Activated CD8-positive, alpha-beta T cell treated with anti-CD3 and anti-CD28 coated beads, Interleukin-2, amount 10 ng/mL, durations not matched to agents 7 days and 5 days (primary cell): ENCODE results near the gene LOXL3. TPM values are rescaled to one million over a fixed set of nuclear protein-coding genes. Genes with fewer than 3 reads are reported as not detected.

Source experiments
- ATAC-seq: fragments of 150-1000 bp; cut with Tn5 transposase; one replicate; pipeline ENCODE4 v1.10.0; 2021; ENCODE audit warnings: moderate library complexity
- CTCF ChIA-PET: fragments of 350-600 bp; sonication (Branson Sonifier 250); formaldehyde crosslinking; loops from one replicate; lab custom pipeline; 2021; ENCODE audit warnings: antibody characterized with exemption; lab: Charles Lee
- POLR2A ChIA-PET: fragments of 350-600 bp; sonication (Branson Sonifier 250); formaldehyde crosslinking; loops from one replicate; lab custom pipeline; 2021; ENCODE audit warnings: antibody characterized with exemption; lab: Charles Lee
- DNase-seq: peaks from one replicate; pipeline ENCODE4 v3.0.0-alpha.2; 2020
- H3K27ac Mint-ChIP-seq: one replicate; pipeline ENCODE4 v1.8.0; 2021; ENCODE audit warnings: mild to moderate bottlenecking, mixed read lengths
- H3K27me3 Mint-ChIP-seq: one replicate; pipeline ENCODE4 v1.8.0; 2021; ENCODE audit warnings: low read depth, mixed read lengths
- H3K36me3 Mint-ChIP-seq: one replicate; pipeline ENCODE4 v1.8.0; 2021; ENCODE audit warnings: low read depth, mixed read lengths
- H3K4me1 Mint-ChIP-seq: one replicate; pipeline ENCODE4 v1.8.0; 2021; ENCODE audit warnings: low read depth, mixed read lengths
- H3K4me3 Mint-ChIP-seq: one replicate; pipeline ENCODE4 v1.8.0; 2021; ENCODE audit warnings: mild to moderate bottlenecking, mixed read lengths
- H3K9me3 Mint-ChIP-seq: one replicate; pipeline ENCODE4 v1.8.0; 2022; ENCODE audit warnings: mixed read lengths; ENCODE audit not compliant: insufficient read depth
- total RNA-seq, 2 experiments: library from RNA; stranded (reverse); gene quantifications; one replicate each; pipeline ENCODE4 v1.2.3, GENCODE V29; 2021

Gene LOXL3
- total RNA-seq, 2 experiments from 2014 or later: 0.21 to 0.23 TPM

- peak overlapping the region; percentile 80 for H3K4me3 Mint-ChIP-seq
- ATAC-seq (peak; percentile 37), DNase-seq (peak; percentile 49)
- H3K9me3 Mint-ChIP-seq: no peaks in the 10 kb centered on the region
- POLR2A ChIA-PET: interaction anchor here (1.0 to 1.5 kb wide), 7 partner anchors 10 to 77 kb away, joined by 4 to 6 read pairs (median 4); partner anchors contain the start of genes AUP1, CCDC142, HTRA2 and MRPL53
- peaks cover 45% of the 10 kb centered on the region for H3K4me1 Mint-ChIP-seq
- peak overlapping the region; percentile 83 for H3K27ac Mint-ChIP-seq
- H3K36me3 Mint-ChIP-seq: peaks cover 21% of the 10 kb centered on the region
- peaks cover 41% of the 10 kb centered on the region for H3K27me3 Mint-ChIP-seq
- CTCF ChIA-PET: interaction anchor here (0.7 to 6.4 kb wide), 8 partner anchors 9 to 88 kb away, joined by 3 to 28 read pairs (median 4); partner anchors contain the start of genes AUP1, CCDC142, PCGF1 and TTC31
These were observed 55.1 kb downstream of the LOXL3 start for GRCh38 chr2:74498500-74499266.

GRCh38 chr2:74497777-74498499, 55.8 kb downstream of the LOXL3 start:
- CTCF ChIA-PET: interaction anchor here (0.7 to 6.4 kb wide), 4 partner anchors 9 to 88 kb away, joined by 3 to 28 read pairs (median 12); partner anchors contain the start of genes CCDC142, PCGF1 and TTC31
- peaks cover 23% of the 10 kb centered on the region for H3K36me3 Mint-ChIP-seq
- peak overlapping the region; percentile 83 for H3K27ac Mint-ChIP-seq
- H3K4me1 Mint-ChIP-seq: peaks cover 38% of the 10 kb centered on the region
- H3K27me3 Mint-ChIP-seq: peaks cover 41% of the 10 kb centered on the region
- H3K4me3 Mint-ChIP-seq: peak overlapping the region; percentile 80
- POLR2A ChIA-PET: interaction anchor here (0.9 to 1.5 kb wide), 7 partner anchors 9 to 78 kb away, joined by 4 to 6 read pairs (median 4); partner anchors contain the start of genes CCDC142, MRPL53 and TTC31
- DNase-seq (no peak), ATAC-seq (peak; percentile 50)
- no peaks in the 10 kb centered on the region for H3K9me3 Mint-ChIP-seq

GRCh38 chr2:74496997-74497776, 56.6 kb downstream of the LOXL3 start:
- Mint-ChIP-seq H3K27ac (peak overlapping the region; percentile 46), H3K36me3 (peaks cover 21% of the 10 kb centered on the region)

GRCh38 chr2:74495440-74495839, 58.3 kb downstream of the LOXL3 start:
- Mint-ChIP-seq H3K27ac (no peak overlapping the region), H3K4me1 (peaks cover 24% of the 10 kb centered on the region), H3K9me3 (no peaks in the 10 kb centered on the region), H3K36me3 (peaks cover 29% of the 10 kb centered on the region), H3K27me3 (peaks cover 20% of the 10 kb centered on the region), H3K4me3 (no peak overlapping the region)
- no peak for ATAC-seq
- DNase-seq: no peak
- ChIA-PET POLR2A (interaction anchor here (0.8 kb wide), 1 partner anchor 9 kb away, joined by 4 read pairs; no protein-coding TSS in a partner anchor), CTCF (interaction anchor here (1.7 to 2.5 kb wide), 2 partner anchors 8 to 13 kb away, joined by 5 to 9 read pairs; partner anchors contain the start of genes CCDC142 and TTC31)

More at GRCh38 chr2:74496997-74497776, 56.6 kb downstream of the LOXL3 start:
- peaks cover 36% of the 10 kb centered on the region for H3K27me3 Mint-ChIP-seq
- DNase-seq (no peak), ATAC-seq (no peak)
- H3K4me3 Mint-ChIP-seq: peak overlapping the region; percentile 80
- ChIA-PET POLR2A (interaction anchor here (0.8 to 1.4 kb wide), 4 partner anchors 9 to 33 kb away, joined by 3 to 6 read pairs (median 4); partner anchors contain the start of genes AUP1, CCDC142, HTRA2 and TTC31), CTCF (interaction anchor here (2.5 to 4.3 kb wide), 1 partner anchor 14 kb away, joined by 9 to 18 read pairs; the partner anchor contains the start of genes CCDC142 and TTC31)
- H3K9me3 Mint-ChIP-seq: no peaks in the 10 kb centered on the region
- peaks cover 30% of the 10 kb centered on the region for H3K4me1 Mint-ChIP-seq

GRCh38 chr2:74493546-74493945, 60.2 kb downstream of the LOXL3 start:
- H3K4me1 Mint-ChIP-seq: peaks cover 12% of the 10 kb centered on the region
- CTCF ChIA-PET: interaction anchor here (0.6 to 1.4 kb wide), 5 partner anchors 11 to 443 kb away, joined by 3 to 9 read pairs (median 3); partner anchors contain the start of genes CCDC142, MOGS, MRPL53 and TTC31
- DNase-seq: no peak
- peaks cover 6% of the 10 kb centered on the region for H3K27me3 Mint-ChIP-seq
- no peaks in the 10 kb centered on the region for H3K9me3 Mint-ChIP-seq
- H3K27ac Mint-ChIP-seq: no peak overlapping the region
- POLR2A ChIA-PET: interaction anchor here (1.1 to 1.7 kb wide), 2 partner anchors 10 kb away, joined by 3 to 6 read pairs; partner anchors contain the start of gene TTC31
- ATAC-seq: no peak
- H3K36me3 Mint-ChIP-seq: peaks cover 42% of the 10 kb centered on the region
- no peak overlapping the region for H3K4me3 Mint-ChIP-seq

- Mint-ChIP-seq H3K27me3 (no peaks in the 10 kb centered on the region), H3K36me3 (peaks cover 42% of the 10 kb centered on the region), H3K27ac (no peak overlapping the region), H3K4me3 (no peak overlapping the region), H3K4me1 (peaks cover 1% of the 10 kb centered on the region), H3K9me3 (no peaks in the 10 kb centered on the region)
- ATAC-seq (no peak), DNase-seq (no peak)
- ChIA-PET POLR2A (interaction anchor here (0.6 to 1.2 kb wide), 2 partner anchors 8 to 40 kb away, joined by 3 read pairs; no protein-coding TSS in a partner anchor), CTCF (interaction anchor here (0.7 to 1.1 kb wide), 3 partner anchors 8 to 19 kb away, joined by 3 read pairs; partner anchors contain the start of gene MRPL53)
These were observed 61.8 kb downstream of the LOXL3 start for GRCh38 chr2:74491648-74492544.

- POLR2A ChIA-PET: no interaction called here
- Mint-ChIP-seq H3K27ac (no peak overlapping the region), H3K4me1 (peaks cover 3% of the 10 kb centered on the region), H3K9me3 (no peaks in the 10 kb centered on the region), H3K27me3 (no peaks in the 10 kb centered on the region), H3K4me3 (no peak overlapping the region), H3K36me3 (peaks cover 53% of the 10 kb centered on the region)
- CTCF ChIA-PET: no interaction called here
- no peak for ATAC-seq
- no peak for DNase-seq
These were observed 63.8 kb downstream of the LOXL3 start for GRCh38 chr2:74489906-74490305.

GRCh38 chr2:74488643-74489481, 64.9 kb downstream of the LOXL3 start:
- POLR2A ChIA-PET: interaction anchor here (1.4 kb wide), 1 partner anchor 9 kb away, joined by 6 read pairs; no protein-coding TSS in a partner anchor

GRCh38 chr2:74486141-74486540, 67.6 kb downstream of the LOXL3 start:
- Mint-ChIP-seq H3K4me1 (peaks cover 21% of the 10 kb centered on the region), H3K27me3 (no peaks in the 10 kb centered on the region), H3K9me3 (no peaks in the 10 kb centered on the region), H3K4me3 (no peak overlapping the region), H3K27ac (no peak overlapping the region), H3K36me3 (peaks cover 44% of the 10 kb centered on the region)
- POLR2A ChIA-PET: no interaction called here
- CTCF ChIA-PET: interaction anchor here (7.0 kb wide), 1 partner anchor 45 kb away, joined by 76 read pairs; the partner anchor contains the start of genes AUP1 and HTRA2
- ATAC-seq (no peak), DNase-seq (no peak)

More at GRCh38 chr2:74488643-74489481, 64.9 kb downstream of the LOXL3 start:
- peaks cover 48% of the 10 kb centered on the region for H3K36me3 Mint-ChIP-seq
- CTCF ChIA-PET: interaction anchor here (1.8 kb wide), 1 partner anchor 43 kb away, joined by 5 read pairs; no protein-coding TSS in a partner anchor
- H3K27me3 Mint-ChIP-seq: no peaks in the 10 kb centered on the region
- no peaks in the 10 kb centered on the region for H3K9me3 Mint-ChIP-seq
- H3K4me1 Mint-ChIP-seq: peaks cover 7% of the 10 kb centered on the region
- ATAC-seq (no peak), DNase-seq (no peak)
- no peak overlapping the region for H3K4me3 Mint-ChIP-seq
- H3K27ac Mint-ChIP-seq: no peak overlapping the region
